AG04449 (cell line): ENCODE measurements around the gene GIPC2.
"Not testable (repeated sequence)": the region's sequence is repeated elsewhere in the genome, so short reads cannot be mapped to it uniquely, and the experiment has no call there.

Experiments
- CTCF ChIA-PET: fragments of 350-600 bp; formaldehyde crosslinking; extraction: SDS; loops from one replicate; lab custom pipeline; 2021; ENCODE audit warnings: antibody characterized with exemption; lab: Yijun Ruan, JAX
- POLR2A ChIA-PET: fragments of 400-600, 350-600 bp; formaldehyde crosslinking; extraction: SDS; loops from one replicate; lab custom pipeline; 2020; ENCODE audit warnings: antibody characterized with exemption, inconsistent platforms; lab: Yijun Ruan, JAX
- DNase-seq: peaks from one replicate; pipeline ENCODE4 v3.0.0-alpha.2; 2010; ENCODE audit warnings: low read depth, low spot score
- H3K4me3 ChIP-seq: 2 replicates; pipeline ENCODE4 v1.5.1; 2011; ENCODE audit warnings: low read depth, mild to moderate bottlenecking, control low read depth, low read length
- TF ChIP-seq, protein P1 (sequence below): IDR thresholded peaks from one replicate; pipeline ENCODE4 v1.5.1; 2011; ENCODE audit warnings: mild to moderate bottlenecking, moderate library complexity, low read length, control low read depth, inconsistent platforms; ENCODE audit not compliant: insufficient read depth; ENCODE audit errors: missing control alignments

The GIPC2 gene

DNA sequence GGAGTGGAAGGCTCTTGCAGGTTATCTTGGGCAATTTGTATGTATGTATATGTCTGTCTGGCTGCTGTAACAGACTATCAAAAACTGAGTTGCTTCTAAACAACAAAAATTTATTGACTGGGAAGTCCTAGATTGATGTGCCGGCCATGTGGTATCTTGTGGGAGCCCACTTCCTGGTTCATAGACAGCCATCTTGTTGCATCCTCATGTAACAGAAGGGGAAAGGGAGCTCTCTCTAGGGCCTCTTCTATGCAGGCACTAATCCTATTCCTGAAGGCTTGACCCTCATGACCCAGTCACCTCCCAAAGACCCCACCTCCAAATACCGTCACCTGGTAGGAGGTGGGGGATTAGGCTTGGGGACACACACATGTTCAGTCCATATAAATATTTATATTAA, 9.2 kb downstream of the GIPC2 start:
- TF ChIP-seq, protein P1, sequence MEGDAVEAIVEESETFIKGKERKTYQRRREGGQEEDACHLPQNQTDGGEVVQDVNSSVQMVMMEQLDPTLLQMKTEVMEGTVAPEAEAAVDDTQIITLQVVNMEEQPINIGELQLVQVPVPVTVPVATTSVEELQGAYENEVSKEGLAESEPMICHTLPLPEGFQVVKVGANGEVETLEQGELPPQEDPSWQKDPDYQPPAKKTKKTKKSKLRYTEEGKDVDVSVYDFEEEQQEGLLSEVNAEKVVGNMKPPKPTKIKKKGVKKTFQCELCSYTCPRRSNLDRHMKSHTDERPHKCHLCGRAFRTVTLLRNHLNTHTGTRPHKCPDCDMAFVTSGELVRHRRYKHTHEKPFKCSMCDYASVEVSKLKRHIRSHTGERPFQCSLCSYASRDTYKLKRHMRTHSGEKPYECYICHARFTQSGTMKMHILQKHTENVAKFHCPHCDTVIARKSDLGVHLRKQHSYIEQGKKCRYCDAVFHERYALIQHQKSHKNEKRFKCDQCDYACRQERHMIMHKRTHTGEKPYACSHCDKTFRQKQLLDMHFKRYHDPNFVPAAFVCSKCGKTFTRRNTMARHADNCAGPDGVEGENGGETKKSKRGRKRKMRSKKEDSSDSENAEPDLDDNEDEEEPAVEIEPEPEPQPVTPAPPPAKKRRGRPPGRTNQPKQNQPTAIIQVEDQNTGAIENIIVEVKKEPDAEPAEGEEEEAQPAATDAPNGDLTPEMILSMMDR: no peak
- no peak overlapping the region for H3K4me3 ChIP-seq
- no peak for DNase-seq
- ChIA-PET CTCF (interaction anchor here (1.6 kb wide), 1 partner anchor 8 kb away, joined by 6 read pairs; no protein-coding TSS in a partner anchor), POLR2A (interaction anchor here (1.0 kb wide), 1 partner anchor 51 kb away, joined by 3 read pairs; the partner anchor contains the start of gene DNAJB4)

DNA sequence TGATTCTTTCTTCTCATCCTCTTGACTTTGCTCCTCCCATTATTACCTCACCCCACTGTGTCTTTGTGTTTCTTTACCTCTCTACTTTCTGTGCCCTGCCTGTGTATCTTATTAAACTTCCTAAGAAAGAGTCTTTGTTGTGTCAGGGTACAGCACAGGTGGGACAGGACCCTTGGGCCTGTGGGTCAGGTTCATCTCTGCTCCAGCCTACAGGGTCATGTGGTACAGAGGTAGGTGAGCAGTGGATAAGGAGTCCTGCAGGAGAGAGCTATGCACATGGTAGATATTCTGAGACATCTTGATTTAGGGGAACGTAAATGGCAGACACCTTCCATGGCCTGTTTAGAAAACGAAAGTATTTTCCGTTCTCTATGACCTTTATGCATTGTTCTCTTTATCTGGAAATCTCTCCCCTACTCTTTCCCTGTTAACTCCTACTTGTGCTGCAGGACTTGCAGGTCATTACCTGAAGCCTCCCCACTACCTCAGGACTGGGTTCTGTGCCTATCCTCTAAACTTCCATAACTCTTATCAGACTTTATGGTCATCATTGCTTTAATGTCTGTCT, 9.9 kb downstream of the GIPC2 start:
- ChIA-PET POLR2A (no interaction called here), CTCF (interaction anchor here (0.6 to 1.6 kb wide), 2 partner anchors 8 to 23 kb away, joined by 3 to 6 read pairs; no protein-coding TSS in a partner anchor)
- TF ChIP-seq, protein P1: no peak
- no peak overlapping the region for H3K4me3 ChIP-seq
- no peak for DNase-seq

DNA sequence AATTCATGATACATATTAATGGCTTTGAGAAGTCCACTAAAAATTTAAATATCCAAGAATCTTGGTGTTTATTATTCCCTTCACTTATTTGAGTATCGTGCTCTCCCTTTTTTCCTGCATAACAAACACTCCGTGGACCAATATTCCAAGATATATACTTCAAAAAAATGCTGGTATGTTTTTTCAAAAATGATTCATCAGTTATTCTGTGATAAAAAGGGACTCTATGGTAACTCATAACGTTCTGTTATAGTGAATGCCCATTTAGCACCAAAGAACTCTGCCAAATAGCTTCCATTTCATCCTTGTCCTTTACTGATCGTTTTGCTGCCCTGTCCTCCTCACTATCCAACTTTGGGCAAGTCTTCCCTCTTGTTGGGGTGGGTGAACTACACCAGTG, 12.9 kb downstream of the GIPC2 start:
- DNase-seq: no peak
- no peak overlapping the region for H3K4me3 ChIP-seq
- POLR2A ChIA-PET: no interaction called here
- TF ChIP-seq, protein P1: no peak
- CTCF ChIA-PET: interaction anchor here (1.3 kb wide), 1 partner anchor 55 kb away, joined by 4 read pairs; no protein-coding TSS in a partner anchor

DNA sequence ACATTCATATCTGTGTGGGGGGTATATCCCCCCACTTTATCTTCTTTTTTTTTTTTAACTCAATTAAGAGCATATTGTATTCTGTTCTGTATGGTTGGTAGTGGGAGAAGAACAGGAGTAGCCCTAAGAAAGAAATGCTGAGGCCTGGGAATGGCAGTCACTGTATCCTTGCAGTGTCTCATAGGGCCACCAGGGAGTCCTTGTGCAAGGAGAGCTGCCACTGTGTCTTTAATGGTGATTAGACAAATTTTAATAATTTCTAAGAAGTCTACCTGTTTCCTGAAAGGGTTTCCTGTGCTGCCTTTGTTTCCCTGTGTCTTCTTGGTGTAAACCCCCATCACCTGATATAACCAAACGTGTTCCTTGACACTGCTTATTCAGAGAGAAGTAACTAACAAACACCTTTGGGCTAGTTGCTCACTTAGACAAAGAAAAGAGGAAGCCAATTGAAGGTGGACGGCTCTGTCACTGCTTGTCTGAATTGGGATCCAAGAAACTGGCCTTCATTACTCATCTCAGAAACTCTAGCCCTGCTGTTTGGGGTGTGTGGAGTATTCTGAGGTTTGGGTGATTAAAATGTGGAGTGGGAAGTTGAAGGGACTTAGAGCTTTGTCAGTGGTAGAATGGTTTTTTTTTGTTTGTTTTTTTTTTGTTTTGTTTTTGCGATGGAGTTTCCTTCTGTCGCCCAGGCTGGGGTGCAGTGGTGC, 15.2 kb downstream of the GIPC2 start:
- POLR2A ChIA-PET: no interaction called here
- CTCF ChIA-PET: no interaction called here
- TF ChIP-seq, protein P1: no peak
- H3K4me3 ChIP-seq: no peak overlapping the region
- DNase-seq: no peak

DNA sequence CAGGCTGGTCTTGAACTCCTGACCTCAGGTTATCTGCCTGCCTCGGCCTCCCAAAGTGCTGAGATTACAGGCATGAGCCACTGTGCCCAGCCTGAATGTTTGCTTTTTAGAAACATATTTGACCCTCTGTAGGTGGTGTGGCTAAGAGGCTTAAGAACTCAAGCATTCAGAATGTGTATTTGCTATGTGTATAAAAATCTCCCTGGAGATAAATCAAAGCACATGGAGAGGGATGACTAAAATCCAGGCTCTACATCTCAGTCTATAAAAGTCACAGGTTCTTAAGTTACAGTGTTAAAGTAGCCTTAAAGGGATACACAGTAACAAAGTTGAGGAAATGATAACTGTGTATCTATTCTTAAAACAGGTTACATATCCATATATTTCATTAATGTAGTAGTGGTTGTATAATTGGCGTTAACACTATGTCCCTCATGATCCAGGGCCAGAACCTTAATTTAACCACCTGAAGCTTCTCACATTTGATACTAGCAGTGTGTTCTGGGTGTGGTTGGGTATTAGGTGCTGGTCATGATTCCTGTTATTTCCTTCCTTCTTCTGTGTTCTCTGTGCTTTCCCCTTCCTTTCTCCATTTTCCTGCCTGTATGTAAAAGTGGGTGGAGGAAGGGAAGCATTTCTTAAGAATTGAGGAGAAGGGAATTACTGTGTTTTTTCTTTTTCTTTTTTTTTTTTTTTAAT, 16.2 kb downstream of the GIPC2 start:
- TF ChIP-seq, protein P1: no peak
- DNase-seq: peak; percentile 80
- POLR2A ChIA-PET: no interaction called here
- no peak overlapping the region for H3K4me3 ChIP-seq
- CTCF ChIA-PET: no interaction called here

DNA sequence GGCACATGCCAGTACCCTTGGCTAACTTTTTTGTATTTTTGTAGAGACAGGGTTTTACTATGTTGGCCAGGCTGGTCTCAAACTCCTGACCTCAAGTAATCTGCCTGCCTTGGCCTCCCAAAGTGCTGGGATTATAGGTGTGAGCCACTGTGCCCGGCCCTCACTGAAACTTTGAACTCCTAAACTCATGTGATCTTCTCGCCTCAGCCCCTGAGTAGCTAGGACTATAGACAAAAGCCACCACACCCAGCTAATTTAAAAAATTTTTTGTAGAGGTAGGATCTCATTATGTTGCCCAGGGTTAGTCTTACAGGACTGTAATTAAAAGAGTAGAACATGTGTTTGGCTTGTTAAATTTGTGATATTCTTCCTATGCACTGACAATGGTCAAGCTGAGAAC, 19.1 kb downstream of the GIPC2 start:
- H3K4me3 ChIP-seq, CTCF ChIA-PET, DNase-seq, POLR2A ChIA-PET: not testable (repeated sequence)
